Upper lobe of left lung (tissue), 4 donors: ENCODE results near the gene MCF2L2.

Experiments used
- EP300 ChIP-seq, 4 donors: sonication (generic); formaldehyde crosslinking; IDR thresholded peaks; one replicate each; pipeline ENCODE4 v1.5.1; 2017; ENCODE audit warnings: antibody characterized with exemption in 4 of 4, control low read depth in 2 of 4
- POLR2A ChIP-seq, 4 donors: fragments of 450-650 bp; IDR thresholded peaks; one replicate each; pipeline ENCODE4 v1.5.1; 2016 to 2017; ENCODE audit warnings: antibody characterized with exemption in 4 of 4, mild to moderate bottlenecking in 2 of 4
- POLR2AphosphoS5 ChIP-seq, 2 donors: sonication (generic); formaldehyde crosslinking; IDR thresholded peaks; one replicate each; pipeline ENCODE4 v1.5.1; 2017; ENCODE audit warnings: antibody characterized with exemption in 2 of 2
- TF ChIP-seq, protein P1 (sequence below), 6 experiments: fragments of 450-650 bp in 4 of 6; fragments of 200-600 bp in 2 of 6; sonication (generic) in 2 of 6; IDR thresholded peaks; one replicate each; pipeline ENCODE4 v1.5.1; 2016 to 2019; ENCODE audit warnings: antibody characterized with exemption in 6 of 6

DNA sequence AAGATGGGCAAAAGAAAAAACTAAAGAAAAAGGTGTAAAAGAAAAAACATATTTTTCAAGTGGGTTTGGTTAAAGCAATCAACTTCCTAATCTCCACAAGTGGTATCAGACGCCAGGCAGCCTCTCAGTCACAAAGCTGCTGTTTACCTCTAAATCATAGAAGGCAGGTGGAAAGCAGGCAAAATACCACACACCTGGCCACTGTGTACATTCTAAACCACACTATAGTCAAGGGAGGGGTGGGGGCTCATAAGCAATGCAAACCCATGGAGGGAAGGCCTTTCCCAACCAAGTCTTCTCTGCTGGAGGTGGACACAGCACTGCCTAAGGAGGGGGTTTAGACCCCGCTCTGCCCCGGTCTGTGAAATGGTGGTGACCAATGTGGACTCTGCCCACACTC lies 50.4 kb downstream of the MCF2L2 start:
- TF ChIP-seq, protein P1, sequence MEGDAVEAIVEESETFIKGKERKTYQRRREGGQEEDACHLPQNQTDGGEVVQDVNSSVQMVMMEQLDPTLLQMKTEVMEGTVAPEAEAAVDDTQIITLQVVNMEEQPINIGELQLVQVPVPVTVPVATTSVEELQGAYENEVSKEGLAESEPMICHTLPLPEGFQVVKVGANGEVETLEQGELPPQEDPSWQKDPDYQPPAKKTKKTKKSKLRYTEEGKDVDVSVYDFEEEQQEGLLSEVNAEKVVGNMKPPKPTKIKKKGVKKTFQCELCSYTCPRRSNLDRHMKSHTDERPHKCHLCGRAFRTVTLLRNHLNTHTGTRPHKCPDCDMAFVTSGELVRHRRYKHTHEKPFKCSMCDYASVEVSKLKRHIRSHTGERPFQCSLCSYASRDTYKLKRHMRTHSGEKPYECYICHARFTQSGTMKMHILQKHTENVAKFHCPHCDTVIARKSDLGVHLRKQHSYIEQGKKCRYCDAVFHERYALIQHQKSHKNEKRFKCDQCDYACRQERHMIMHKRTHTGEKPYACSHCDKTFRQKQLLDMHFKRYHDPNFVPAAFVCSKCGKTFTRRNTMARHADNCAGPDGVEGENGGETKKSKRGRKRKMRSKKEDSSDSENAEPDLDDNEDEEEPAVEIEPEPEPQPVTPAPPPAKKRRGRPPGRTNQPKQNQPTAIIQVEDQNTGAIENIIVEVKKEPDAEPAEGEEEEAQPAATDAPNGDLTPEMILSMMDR (IDR thresholded peaks at IDR 0.05), result no peak
- TF ChIP-seq POLR2A (IDR thresholded peaks at IDR 0.05), result no peak
- no peak for TF ChIP-seq POLR2AphosphoS5 (IDR thresholded peaks at IDR 0.05)
- TF ChIP-seq EP300 (IDR thresholded peaks at IDR 0.05), result no peak
